ENCODE results near the gene PCP4.
"Not testable (repeated sequence)": the region's sequence is repeated elsewhere in the genome, so short reads cannot be mapped to it uniquely, and the experiment has no call there.

PCP4 gene

GRCh38 chr21:39869141-39869818 lies 2.0 kb downstream of the PCP4 start:
- no peak for DNase-seq

DNA sequence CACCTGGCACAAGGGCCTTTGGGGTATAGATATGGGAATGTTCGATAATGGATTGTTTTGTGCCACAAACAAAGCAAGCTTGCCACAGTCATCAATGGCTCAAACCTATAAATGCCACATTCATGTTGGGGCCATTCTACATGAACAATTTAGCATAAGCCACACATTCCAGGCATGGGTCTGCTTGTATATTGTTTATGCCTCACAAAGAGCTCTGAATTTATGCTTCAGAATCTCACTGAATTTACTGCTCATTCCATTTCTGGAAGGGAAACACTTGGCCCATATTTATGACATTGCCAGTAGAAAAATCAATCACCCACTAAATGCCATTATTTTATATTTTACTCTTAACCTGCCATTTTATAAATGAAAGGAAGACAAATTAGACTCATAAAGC lies 6.4 kb downstream of the PCP4 start:
- no peak for DNase-seq

DNA sequence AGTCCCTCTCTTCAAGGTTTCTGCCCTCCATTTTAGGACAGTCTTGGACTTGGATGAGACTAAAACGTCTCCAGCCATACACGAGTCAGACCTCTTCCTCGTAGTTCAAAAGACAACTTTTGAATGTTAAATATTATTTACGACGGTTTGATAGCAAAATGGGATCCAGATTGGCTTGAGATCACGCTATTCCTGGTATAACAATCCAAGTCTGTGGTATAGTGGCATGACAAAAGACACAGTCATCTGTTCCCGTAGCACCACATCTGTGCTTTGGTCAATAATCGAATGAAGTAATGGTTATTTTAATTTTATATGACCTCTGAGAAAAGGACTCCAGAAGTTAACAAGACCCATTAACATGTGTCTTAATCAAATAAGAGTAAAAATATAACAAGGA lies 7.0 kb downstream of the PCP4 start:
- DNase-seq = no peak

- DNase-seq = no peak
These were observed 7.5 kb downstream of the PCP4 start for GRCh38 chr21:39874759-39875158.

DNA sequence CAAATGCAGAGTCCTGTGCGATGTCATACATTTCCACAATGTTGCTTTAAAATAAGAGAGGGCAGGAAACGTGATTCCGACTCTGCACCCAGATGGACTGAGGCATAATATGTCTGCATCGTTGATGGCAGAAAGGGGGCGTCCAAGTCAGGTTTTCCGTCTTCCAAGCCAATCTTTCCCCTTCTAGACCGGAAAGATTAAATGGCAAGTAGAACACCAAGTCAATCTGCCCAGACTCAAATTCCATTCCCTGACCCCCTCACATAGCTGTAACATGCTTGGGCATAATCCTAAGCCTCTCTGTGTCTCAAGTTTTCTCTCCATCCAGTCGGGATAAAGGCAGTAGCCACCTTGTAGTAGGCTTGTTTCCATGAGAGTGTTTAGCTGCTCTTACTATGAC lies 14.4 kb downstream of the PCP4 start:
- no peak for DNase-seq

DNA sequence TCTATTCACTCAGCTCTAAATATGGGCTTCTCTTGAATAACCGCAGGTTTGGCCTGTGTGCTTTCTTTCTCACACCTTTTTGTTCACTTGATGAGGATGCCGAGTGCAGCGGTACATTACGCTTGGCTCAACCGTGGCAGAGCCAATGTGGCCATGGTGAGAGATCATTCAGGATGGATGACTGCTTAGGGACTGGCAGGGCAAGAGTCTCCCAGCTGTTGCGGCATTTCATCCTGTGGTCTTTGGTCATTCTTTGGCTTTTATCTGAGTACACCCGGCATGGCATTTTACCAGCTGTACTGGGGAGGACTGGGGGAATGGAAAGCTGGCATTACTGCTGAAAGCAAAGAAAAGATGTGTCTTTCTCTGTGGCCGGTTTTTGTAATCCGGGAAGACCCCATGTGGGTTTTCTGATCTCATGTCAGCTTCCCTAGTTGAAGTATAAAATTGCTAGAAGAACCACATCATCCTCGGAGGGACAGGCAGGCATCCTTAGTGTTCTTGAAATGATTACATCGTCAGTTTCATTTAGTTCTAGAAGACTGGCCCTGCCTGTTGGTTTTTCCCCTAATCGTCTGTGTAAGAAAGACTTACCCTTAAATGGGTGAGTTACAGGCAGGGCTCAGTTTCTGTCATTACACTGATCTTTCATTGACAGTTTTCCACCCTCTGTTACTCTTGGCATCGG lies 15.1 kb downstream of the PCP4 start:
- DNase-seq = no peak

- no peak for DNase-seq
These were observed 15.6 kb downstream of the PCP4 start for GRCh38 chr21:39882839-39883195.

- no peak for DNase-seq
These were observed 18.0 kb downstream of the PCP4 start for GRCh38 chr21:39885119-39885848.

DNA sequence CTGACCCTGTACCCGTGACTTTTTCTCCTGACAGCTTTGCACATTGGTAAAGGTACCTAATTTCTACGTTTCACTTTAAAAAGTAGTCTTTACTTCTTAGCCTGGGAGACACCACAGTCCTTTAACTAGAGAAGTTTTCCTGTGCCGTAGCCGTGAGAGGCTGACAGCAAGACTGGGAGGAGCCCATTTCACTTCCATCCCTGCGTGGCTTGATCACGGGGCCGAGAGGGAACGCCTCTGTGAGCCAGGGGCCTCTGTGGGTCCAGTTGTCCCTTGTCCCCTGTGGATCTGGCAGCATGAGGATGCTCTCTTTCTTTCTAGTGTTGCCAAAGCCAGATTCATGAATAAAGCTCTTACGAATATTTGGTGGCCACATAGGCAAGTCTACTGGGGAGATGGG lies 21.6 kb downstream of the PCP4 start:
- no peak for DNase-seq

DNA sequence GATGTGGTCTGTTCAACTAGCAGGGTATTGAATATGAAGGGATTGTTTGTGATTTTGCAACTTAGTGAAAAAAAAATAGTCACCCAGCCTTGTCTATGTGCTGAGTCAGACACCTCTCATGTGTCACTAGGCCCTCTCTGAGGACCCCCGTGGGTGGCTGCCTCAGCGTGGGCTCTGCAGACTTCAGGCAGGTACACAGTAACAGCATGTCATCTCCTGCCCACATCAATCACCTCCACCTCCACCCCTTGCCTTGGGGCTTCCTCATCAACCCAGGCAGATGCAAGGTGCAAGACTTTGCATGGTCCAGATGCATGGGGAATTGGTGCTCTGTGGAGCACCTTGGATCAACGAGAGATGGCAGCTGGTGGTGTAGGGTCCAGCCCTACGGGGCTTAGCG lies 23.9 kb downstream of the PCP4 start:
- no peak for DNase-seq

- not testable (repeated sequence) for DNase-seq
These were observed 24.6 kb downstream of the PCP4 start for GRCh38 chr21:39891863-39892262.

GRCh38 chr21:39900491-39900890 lies 33.3 kb downstream of the PCP4 start:
- no peak for DNase-seq

DNA sequence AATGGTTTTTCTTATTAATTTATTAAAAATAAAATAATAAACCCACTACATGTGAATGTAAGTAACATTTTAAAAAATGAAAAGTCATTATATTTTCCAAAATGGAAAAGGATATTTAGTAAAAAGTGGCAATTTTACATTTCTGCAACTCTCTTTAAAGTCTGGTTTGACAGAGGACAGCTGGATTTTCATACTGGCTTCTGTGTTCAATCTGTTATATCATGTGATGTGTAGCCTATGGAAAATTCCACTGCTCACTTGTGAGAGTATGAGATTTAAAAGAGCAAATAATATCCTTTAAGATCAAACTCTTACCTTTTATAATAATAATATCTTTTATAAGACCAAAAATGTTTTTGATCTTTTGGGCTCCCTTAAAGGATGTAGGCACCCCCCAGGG lies 33.7 kb downstream of the PCP4 start:
- no peak for DNase-seq

- no peak for DNase-seq
These were observed 35.7 kb downstream of the PCP4 start for GRCh38 chr21:39902986-39903385.

- DNase-seq = no peak
These were observed 37.2 kb downstream of the PCP4 start for GRCh38 chr21:39904457-39904856.

GRCh38 chr21:39908265-39908923 lies 41.2 kb downstream of the PCP4 start:
- no peak for DNase-seq

- DNase-seq = no peak
These were observed 44.3 kb downstream of the PCP4 start for GRCh38 chr21:39911286-39912199.

DNA sequence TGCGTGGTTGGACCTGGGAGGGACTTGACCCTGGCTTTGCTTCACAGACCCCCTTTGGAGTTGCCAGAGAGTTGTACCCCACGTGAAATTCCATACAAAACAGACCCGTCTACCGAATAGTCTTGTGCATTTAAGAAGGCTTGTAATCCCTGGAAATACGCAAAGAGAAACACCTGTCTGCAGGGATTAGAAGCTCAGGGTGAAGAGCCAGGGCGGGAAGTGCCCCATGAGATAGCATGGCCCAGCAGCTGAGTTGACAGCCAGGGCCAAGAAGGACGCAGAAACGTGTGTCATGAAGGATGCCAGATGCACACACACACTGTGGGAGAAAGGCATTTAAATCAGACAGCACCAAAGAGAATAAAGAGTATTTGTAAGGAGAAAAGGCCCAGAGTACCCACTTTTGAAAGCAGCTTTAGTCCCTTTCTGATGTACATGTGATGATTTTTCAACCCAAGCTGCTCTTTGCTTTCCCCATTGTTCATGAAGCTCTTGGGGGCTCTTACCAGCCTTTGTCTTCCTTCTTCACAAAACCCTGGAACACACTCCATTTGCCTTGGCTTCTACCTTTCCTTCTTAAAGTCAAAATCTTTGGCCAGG lies 46.6 kb downstream of the PCP4 start:
- DNase-seq = no peak

DNA sequence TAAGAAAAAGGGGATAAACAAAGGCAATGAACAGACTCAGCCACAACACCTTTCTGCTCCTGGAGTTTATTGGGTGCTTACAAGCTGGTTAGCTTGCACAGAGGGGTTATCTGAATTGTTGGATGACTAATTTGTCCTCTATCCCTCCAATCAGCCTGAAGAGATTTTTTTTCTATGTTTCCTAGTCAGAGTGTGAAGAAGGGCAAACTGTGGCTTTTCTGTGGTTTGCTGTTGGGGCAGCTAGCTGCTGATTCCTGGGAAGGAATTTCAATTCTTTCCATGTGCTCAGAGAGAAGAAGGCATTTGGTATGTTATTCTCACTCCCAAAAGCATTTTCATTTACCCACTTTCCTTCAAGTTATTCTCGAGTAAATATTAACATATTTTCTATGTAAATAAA lies 48.6 kb downstream of the PCP4 start:
- no peak for DNase-seq

DNA sequence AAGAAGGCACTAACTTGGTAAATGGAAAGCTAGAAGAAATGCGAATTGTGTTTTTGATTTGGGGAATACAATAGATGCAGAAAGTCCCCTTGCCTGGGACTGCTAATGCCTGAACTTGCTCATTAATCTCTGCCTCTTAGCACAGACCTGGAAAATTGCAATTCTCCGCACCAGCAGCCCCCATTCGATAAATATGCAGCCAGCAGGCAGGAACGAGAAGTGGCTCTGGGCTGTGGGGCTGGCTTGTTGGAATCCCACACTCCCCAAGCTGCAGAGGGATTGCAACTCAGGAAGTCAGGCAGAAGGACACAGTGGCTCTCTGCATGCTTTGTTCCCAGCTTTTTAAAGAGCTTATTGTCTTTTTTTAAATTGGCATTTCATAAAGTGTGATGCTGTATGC lies 51.3 kb downstream of the PCP4 start:
- no peak for DNase-seq

GRCh38 chr21:39923476-39923875 lies 56.2 kb downstream of the PCP4 start:
- DNase-seq = no peak
